ENCODE measurements around the gene PEX6.
"Not testable (repeated sequence)": the region's sequence is repeated elsewhere in the genome, so short reads cannot be mapped to it uniquely, and the experiment has no call there.

DNA sequence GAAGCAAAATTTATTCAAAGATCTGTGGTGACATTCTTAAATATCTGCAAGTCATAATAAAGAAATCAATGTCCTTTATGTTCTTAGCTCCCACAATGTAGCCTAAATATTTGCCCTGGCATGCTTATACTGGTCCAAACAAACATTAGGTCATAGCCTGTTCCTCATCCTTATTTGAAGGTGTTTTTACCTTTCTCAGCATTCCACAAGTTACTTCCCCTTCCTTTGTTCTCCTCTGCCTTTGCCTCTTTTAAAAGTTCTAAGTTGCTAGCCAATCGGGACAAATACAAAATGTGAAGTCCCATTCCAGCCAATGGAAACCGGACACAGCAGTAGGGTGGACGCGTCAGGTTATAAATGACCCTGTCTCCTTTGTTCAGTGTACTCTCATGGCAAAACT lies 24.6 kb downstream of the PEX6 start:
- TF ChIP-seq, protein P1, sequence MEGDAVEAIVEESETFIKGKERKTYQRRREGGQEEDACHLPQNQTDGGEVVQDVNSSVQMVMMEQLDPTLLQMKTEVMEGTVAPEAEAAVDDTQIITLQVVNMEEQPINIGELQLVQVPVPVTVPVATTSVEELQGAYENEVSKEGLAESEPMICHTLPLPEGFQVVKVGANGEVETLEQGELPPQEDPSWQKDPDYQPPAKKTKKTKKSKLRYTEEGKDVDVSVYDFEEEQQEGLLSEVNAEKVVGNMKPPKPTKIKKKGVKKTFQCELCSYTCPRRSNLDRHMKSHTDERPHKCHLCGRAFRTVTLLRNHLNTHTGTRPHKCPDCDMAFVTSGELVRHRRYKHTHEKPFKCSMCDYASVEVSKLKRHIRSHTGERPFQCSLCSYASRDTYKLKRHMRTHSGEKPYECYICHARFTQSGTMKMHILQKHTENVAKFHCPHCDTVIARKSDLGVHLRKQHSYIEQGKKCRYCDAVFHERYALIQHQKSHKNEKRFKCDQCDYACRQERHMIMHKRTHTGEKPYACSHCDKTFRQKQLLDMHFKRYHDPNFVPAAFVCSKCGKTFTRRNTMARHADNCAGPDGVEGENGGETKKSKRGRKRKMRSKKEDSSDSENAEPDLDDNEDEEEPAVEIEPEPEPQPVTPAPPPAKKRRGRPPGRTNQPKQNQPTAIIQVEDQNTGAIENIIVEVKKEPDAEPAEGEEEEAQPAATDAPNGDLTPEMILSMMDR (IDR thresholded peaks at IDR 0.05; ENCODE audit: borderline replicate concordance, extremely low read depth, low read length, poor library complexity, severe bottlenecking), result not testable (repeated sequence)
- TF ChIP-seq EZH2 (IDR thresholded peaks at IDR 0.05; ENCODE audit: borderline replicate concordance, low read depth, low read length, severe bottlenecking), result not testable (repeated sequence)

All from DND-41 (cell line).